ENCODE data around the gene SUPT20HL2. TPM values are rescaled to one million over a fixed set of nuclear protein-coding genes. Genes with fewer than 3 reads are reported as not detected.
"Not testable (repeated sequence)": the region's sequence is repeated elsewhere in the genome, so short reads cannot be mapped to it uniquely, and the experiment has no call there.

SUPT20HL2 gene
- total RNA-seq, 1 donor from 2014 or later = not detected

GRCh38 chrX:24325231-24325630, 11.4 kb upstream of the SUPT20HL2 start:
- Mint-ChIP-seq H3K36me3 (ENCODE audit: low read depth, unreplicated experiment) (no peaks in the 10 kb centered on the region), H3K9me3 (ENCODE audit: unreplicated experiment) (no peaks in the 10 kb centered on the region), H3K4me3 (ENCODE audit: unreplicated experiment) (no peak overlapping the region), H3K27me3 (ENCODE audit: unreplicated experiment) (no peaks in the 10 kb centered on the region), H3K4me1 (ENCODE audit: unreplicated experiment) (no peaks in the 10 kb centered on the region), H3K27ac (ENCODE audit: unreplicated experiment) (no peak overlapping the region)
- no peak for TF ChIP-seq CTCF (IDR thresholded peaks at IDR 0.05; ENCODE audit: unreplicated experiment)
- no peak for DNase-seq (ENCODE audit: low spot score)

DNA sequence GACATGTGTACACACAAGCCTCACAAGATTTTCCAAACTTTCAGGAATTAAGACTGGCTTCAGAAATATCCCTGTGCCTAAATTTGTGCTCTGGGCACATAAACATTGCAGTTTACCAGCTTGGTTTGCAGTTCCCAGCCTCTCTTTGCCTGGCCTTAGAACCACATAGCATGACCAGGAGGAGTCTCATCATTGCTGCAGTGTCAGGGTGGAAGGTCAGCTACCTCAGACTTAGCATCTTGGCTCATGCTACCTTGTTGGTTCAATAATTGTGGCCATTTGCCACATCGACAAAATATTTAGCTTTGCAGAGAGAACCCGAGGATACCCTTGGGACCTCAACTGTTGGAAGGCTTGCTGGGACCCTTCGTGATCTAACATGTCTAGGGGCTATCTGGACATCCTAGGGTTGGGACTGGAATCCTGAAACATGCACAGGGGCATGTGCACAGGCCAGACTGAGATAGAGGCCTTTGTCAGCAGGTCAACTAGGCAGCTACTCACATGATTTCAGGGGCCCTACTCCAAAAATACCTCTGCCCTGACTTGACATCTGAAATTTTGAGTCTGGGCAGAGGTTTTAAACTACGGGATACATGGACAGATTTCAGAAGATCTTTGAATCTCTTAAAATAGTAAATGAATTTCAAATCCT, 8.0 kb upstream of the SUPT20HL2 start:
- Mint-ChIP-seq H3K9me3 (ENCODE audit: unreplicated experiment) (no peaks in the 10 kb centered on the region), H3K36me3 (ENCODE audit: low read depth, unreplicated experiment) (no peaks in the 10 kb centered on the region), H3K4me1 (ENCODE audit: unreplicated experiment) (no peaks in the 10 kb centered on the region), H3K4me3 (ENCODE audit: unreplicated experiment) (no peak overlapping the region), H3K27me3 (ENCODE audit: unreplicated experiment) (no peaks in the 10 kb centered on the region), H3K27ac (ENCODE audit: unreplicated experiment) (no peak overlapping the region)
- no peak for DNase-seq (ENCODE audit: low spot score)
- no peak for TF ChIP-seq CTCF (IDR thresholded peaks at IDR 0.05; ENCODE audit: unreplicated experiment)

DNA sequence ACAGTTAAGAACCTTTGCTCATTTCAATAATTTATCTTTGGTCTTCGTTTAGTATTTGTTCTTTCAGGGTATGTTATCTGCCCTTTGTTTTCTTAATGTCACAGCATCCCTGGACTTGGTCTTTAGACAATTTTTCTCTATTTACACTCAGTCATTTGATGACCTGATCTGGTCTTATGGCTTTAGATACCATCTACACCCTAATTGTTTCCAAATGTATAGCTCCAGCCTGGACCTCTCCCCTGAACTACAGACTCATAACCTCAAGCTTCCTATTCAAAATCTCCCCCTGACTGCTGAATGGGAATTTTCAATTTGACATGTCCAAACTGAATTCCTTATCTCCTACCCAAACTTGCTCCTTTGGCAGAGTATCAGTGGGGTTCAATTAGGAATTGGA, 3.7 kb upstream of the SUPT20HL2 start:
- no peak for TF ChIP-seq CTCF (IDR thresholded peaks at IDR 0.05; ENCODE audit: unreplicated experiment)
- Mint-ChIP-seq H3K27ac (ENCODE audit: unreplicated experiment) (no peak overlapping the region), H3K4me3 (ENCODE audit: unreplicated experiment) (no peak overlapping the region), H3K9me3 (ENCODE audit: unreplicated experiment) (no peaks in the 10 kb centered on the region), H3K36me3 (ENCODE audit: low read depth, unreplicated experiment) (no peaks in the 10 kb centered on the region), H3K27me3 (ENCODE audit: unreplicated experiment) (no peaks in the 10 kb centered on the region), H3K4me1 (ENCODE audit: unreplicated experiment) (no peaks in the 10 kb centered on the region)
- no peak for DNase-seq (ENCODE audit: low spot score)

DNA sequence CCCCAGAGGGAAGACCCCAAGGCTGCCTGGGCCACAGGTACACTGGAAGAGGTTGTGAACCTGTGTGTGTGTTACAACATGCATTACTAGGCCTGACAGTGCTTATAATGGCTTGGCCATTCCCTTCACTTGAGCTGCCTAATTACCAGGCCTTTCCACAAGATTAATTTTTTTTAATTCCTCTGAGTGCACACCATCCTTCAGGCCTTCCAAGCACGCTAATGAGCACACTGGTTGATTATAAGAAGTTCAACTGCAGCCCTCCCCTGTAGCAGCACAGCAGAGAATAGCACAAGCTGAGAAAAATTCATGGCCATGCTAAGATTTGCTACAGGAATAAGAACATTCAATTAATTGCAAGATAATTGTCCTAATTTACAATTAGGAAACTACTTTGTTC, 2.2 kb upstream of the SUPT20HL2 start:
- Mint-ChIP-seq H3K4me1 (ENCODE audit: unreplicated experiment) (no peaks in the 10 kb centered on the region), H3K4me3 (ENCODE audit: unreplicated experiment) (no peak overlapping the region), H3K27me3 (ENCODE audit: unreplicated experiment) (no peaks in the 10 kb centered on the region), H3K9me3 (ENCODE audit: unreplicated experiment) (no peaks in the 10 kb centered on the region), H3K27ac (ENCODE audit: unreplicated experiment) (no peak overlapping the region), H3K36me3 (ENCODE audit: low read depth, unreplicated experiment) (no peaks in the 10 kb centered on the region)
- TF ChIP-seq CTCF (IDR thresholded peaks at IDR 0.05; ENCODE audit: unreplicated experiment) = no peak
- DNase-seq (ENCODE audit: low spot score) = no peak

GRCh38 chrX:24312249-24312607, 1.6 kb downstream of the SUPT20HL2 start:
- DNase-seq (ENCODE audit: low spot score); H3K9me3 Mint-ChIP-seq (ENCODE audit: unreplicated experiment); H3K36me3 Mint-ChIP-seq (ENCODE audit: low read depth, unreplicated experiment); H3K4me1 Mint-ChIP-seq (ENCODE audit: unreplicated experiment); H3K27ac Mint-ChIP-seq (ENCODE audit: unreplicated experiment); H3K4me3 Mint-ChIP-seq (ENCODE audit: unreplicated experiment); H3K27me3 Mint-ChIP-seq (ENCODE audit: unreplicated experiment): not testable (repeated sequence)

- not testable (repeated sequence) for H3K9me3 Mint-ChIP-seq (ENCODE audit: unreplicated experiment); H3K4me3 Mint-ChIP-seq (ENCODE audit: unreplicated experiment); H3K27me3 Mint-ChIP-seq (ENCODE audit: unreplicated experiment); H3K36me3 Mint-ChIP-seq (ENCODE audit: low read depth, unreplicated experiment); H3K4me1 Mint-ChIP-seq (ENCODE audit: unreplicated experiment); H3K27ac Mint-ChIP-seq (ENCODE audit: unreplicated experiment)
- DNase-seq (ENCODE audit: low spot score) = peak; percentile 4
These were observed 2.2 kb downstream of the SUPT20HL2 start for GRCh38 chrX:24311507-24312248.

- H3K36me3 Mint-ChIP-seq (ENCODE audit: low read depth, unreplicated experiment); H3K4me3 Mint-ChIP-seq (ENCODE audit: unreplicated experiment); H3K4me1 Mint-ChIP-seq (ENCODE audit: unreplicated experiment); H3K27ac Mint-ChIP-seq (ENCODE audit: unreplicated experiment); H3K9me3 Mint-ChIP-seq (ENCODE audit: unreplicated experiment); H3K27me3 Mint-ChIP-seq (ENCODE audit: unreplicated experiment): not testable (repeated sequence)
- DNase-seq (ENCODE audit: low spot score) = peak; percentile 3
These were observed 3.0 kb downstream of the SUPT20HL2 start for GRCh38 chrX:24310916-24311315.

- not testable (repeated sequence) for H3K9me3 Mint-ChIP-seq (ENCODE audit: unreplicated experiment); H3K36me3 Mint-ChIP-seq (ENCODE audit: low read depth, unreplicated experiment); H3K4me3 Mint-ChIP-seq (ENCODE audit: unreplicated experiment); H3K27ac Mint-ChIP-seq (ENCODE audit: unreplicated experiment); H3K27me3 Mint-ChIP-seq (ENCODE audit: unreplicated experiment); DNase-seq (ENCODE audit: low spot score); H3K4me1 Mint-ChIP-seq (ENCODE audit: unreplicated experiment)
These were observed 4.1 kb downstream of the SUPT20HL2 start for GRCh38 chrX:24309580-24310374.
